Liver (tissue), 9 donors: ENCODE results near the gene CCR6. TPM values are rescaled to one million over a fixed set of nuclear protein-coding genes. Genes with fewer than 3 reads are reported as not detected.

Experiments used
- DNase-seq: peaks from one replicate; pipeline ENCODE4 v3.0.0-alpha.2; 2017; ENCODE audit warnings: low spot score
- H3K27ac ChIP-seq, 2 donors: one replicate each; pipeline ENCODE4 v1.7.0; 2013; ENCODE audit warnings: inconsistent platforms in 2 of 2, low read length in 2 of 2, control low read depth in 1 of 2, low read depth in 1 of 2, mild to moderate bottlenecking in 1 of 2
- H3K27me3 ChIP-seq, 4 donors: one replicate each; pipeline versions ENCODE4 v1.6.1 to v1.7.0; 2013; ENCODE audit warnings: low read length in 3 of 4, inconsistent platforms in 1 of 4, mild to moderate bottlenecking in 1 of 4, moderate library complexity in 1 of 4; ENCODE audit not compliant: control insufficient read depth in 4 of 4, insufficient read depth in 4 of 4
- H3K36me3 ChIP-seq, 4 donors: one replicate each; pipeline versions ENCODE4 v1.6.1 to v1.7.0; 2013; ENCODE audit warnings: low read length in 3 of 4, mild to moderate bottlenecking in 3 of 4, low read depth in 1 of 4, moderate library complexity in 1 of 4; ENCODE audit not compliant: control insufficient read depth in 4 of 4, insufficient read depth in 3 of 4
- H3K4me1 ChIP-seq, 4 donors: one replicate each; pipeline versions ENCODE4 v1.6.1 to v1.7.0; 2013; ENCODE audit warnings: low read length in 3 of 4, mild to moderate bottlenecking in 3 of 4, moderate library complexity in 1 of 4; ENCODE audit not compliant: control insufficient read depth in 4 of 4, insufficient read depth in 4 of 4
- H3K4me3 ChIP-seq, 3 donors: one replicate each; pipeline versions ENCODE4 v1.6.1 to v1.7.0; 2013; ENCODE audit warnings: low read length in 3 of 3, control low read depth in 1 of 3, low read depth in 1 of 3, mild to moderate bottlenecking in 1 of 3
- H3K9ac ChIP-seq, 2 donors: one replicate each; pipeline ENCODE4 v1.7.0; 2013; ENCODE audit warnings: low read length in 2 of 2, mild to moderate bottlenecking in 2 of 2, moderate library complexity in 2 of 2, control low read depth in 1 of 2, low read depth in 1 of 2
- H3K9me3 ChIP-seq, 4 donors: one replicate each; pipeline versions ENCODE4 v1.6.1 to v1.7.0; 2013; ENCODE audit warnings: low read length in 3 of 4; ENCODE audit not compliant: control insufficient read depth in 4 of 4
- ATF3 ChIP-seq: IDR thresholded peaks from 2 replicates; pipeline ENCODE4 v1.6.1; 2016; ENCODE audit warnings: antibody characterized with exemption
- CTCF ChIP-seq: fragments of 150-350 bp; IDR thresholded peaks from 2 replicates; pipeline ENCODE4 v1.5.1; 2017; ENCODE audit warnings: improper control_type of control experiment, low read depth, low read length; ENCODE audit not compliant: missing input control
- EGR1 ChIP-seq, 2 donors: IDR thresholded peaks; 2 replicates each; pipeline ENCODE4 v1.6.1; 2016 to 2018; ENCODE audit warnings: antibody characterized with exemption in 2 of 2, low read depth in 2 of 2
- FOXA1 ChIP-seq: IDR thresholded peaks from 2 replicates; pipeline ENCODE4 v1.6.1; 2016; ENCODE audit warnings: antibody characterized with exemption
- FOXA2 ChIP-seq: IDR thresholded peaks from 2 replicates; pipeline ENCODE4 v1.6.1; 2016; ENCODE audit warnings: antibody characterized with exemption
- GABPA ChIP-seq, 2 donors: IDR thresholded peaks in 1 of 2; conservative IDR thresholded peaks in 1 of 2; 2 replicates each; pipeline ENCODE4 v1.6.1; 2016; ENCODE audit warnings: antibody characterized with exemption in 2 of 2, mild to moderate bottlenecking in 1 of 2, moderate library complexity in 1 of 2
- HNF4G ChIP-seq: IDR thresholded peaks from 2 replicates; pipeline ENCODE4 v1.6.1; 2016; ENCODE audit warnings: antibody characterized with exemption
- JUND ChIP-seq, 2 donors: IDR thresholded peaks; 2 replicates each; pipeline ENCODE4 v1.6.1; 2016; ENCODE audit warnings: antibody characterized with exemption in 2 of 2
- NR2F2 ChIP-seq: IDR thresholded peaks from 2 replicates; pipeline ENCODE4 v1.6.1; 2016; ENCODE audit warnings: antibody characterized with exemption
- RAD21 ChIP-seq, 2 donors: IDR thresholded peaks; 2 replicates each; pipeline ENCODE4 v1.6.1; 2016; ENCODE audit warnings: antibody characterized with exemption in 2 of 2, mild to moderate bottlenecking in 2 of 2
- REST ChIP-seq: IDR thresholded peaks from 2 replicates; pipeline ENCODE4 v1.6.1; 2016; ENCODE audit warnings: antibody characterized with exemption, mild to moderate bottlenecking
- SP1 ChIP-seq: IDR thresholded peaks from 2 replicates; pipeline ENCODE4 v1.6.1; 2018; ENCODE audit warnings: antibody characterized with exemption, mild to moderate bottlenecking
- WGBS: extraction: QIAGEN DNeasy Blood & Tissue Kit; methylation state at CpG from one replicate; pipeline ENCODE4 v1.1.7; 2013; 5-methylcytosine and 5-hydroxymethylcytosine counted together
- polyA plus RNA-seq, 2 donors: library from polyadenylated mRNA; stranded (reverse) in 1 of 2; unstranded in 1 of 2; fragments of 200-250 nt in 1 of 2; fragments of >200 nt in 1 of 2; fragmentation: Nextera tagmentation in 1 of 2; extraction: Ambion mirVana in 1 of 2; gene quantifications; one replicate each; pipeline versions ENCODE4 v1.2.1 to v1.2.3, GENCODE V29; 2013 to 2015
- total RNA-seq, 2 donors: library from RNA; depleted of rRNA; stranded (reverse); fragments of >200 nt; gene quantifications; one replicate each; pipeline ENCODE4 v1.2.3, GENCODE V29; 2014
- TF ChIP-seq, protein P1 (sequence below): IDR thresholded peaks from 2 replicates; pipeline ENCODE4 v1.6.1; 2016; ENCODE audit warnings: antibody characterized with exemption
- TF ChIP-seq, protein P2 (sequence below): IDR thresholded peaks from 2 replicates; pipeline ENCODE4 v1.6.1; 2016; ENCODE audit warnings: antibody characterized with exemption
- donor health status: healthy.
- donor health status: healthy.
- donor health status: healthy.
- donor health status: healthy.
- donor health status: healthy.

The CCR6 gene
- total and polyA plus RNA-seq, 4 donors, result 0.02 to 8.4 TPM; not detected in 2

DNA sequence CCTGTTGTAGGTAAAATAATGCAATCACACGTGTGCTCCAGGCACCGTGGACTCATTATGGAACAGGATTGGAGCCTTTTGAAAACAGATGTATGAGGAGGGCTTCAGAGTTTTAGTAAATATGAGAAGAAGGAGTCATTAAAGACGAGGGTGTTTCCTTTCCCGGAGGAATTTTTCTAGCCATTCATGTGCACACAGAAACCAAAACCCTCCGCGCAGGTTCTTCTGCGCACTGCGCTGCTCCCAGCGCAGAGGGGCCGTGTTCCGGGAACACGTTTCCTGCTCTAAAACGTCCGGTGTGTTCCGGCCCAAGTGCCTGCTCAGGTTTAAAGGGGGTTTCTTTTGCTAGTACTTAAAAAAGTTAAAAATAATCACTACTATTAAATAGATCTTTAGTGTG is 23.2 kb downstream of the CCR6 start (continued):
- TF ChIP-seq, protein P1, sequence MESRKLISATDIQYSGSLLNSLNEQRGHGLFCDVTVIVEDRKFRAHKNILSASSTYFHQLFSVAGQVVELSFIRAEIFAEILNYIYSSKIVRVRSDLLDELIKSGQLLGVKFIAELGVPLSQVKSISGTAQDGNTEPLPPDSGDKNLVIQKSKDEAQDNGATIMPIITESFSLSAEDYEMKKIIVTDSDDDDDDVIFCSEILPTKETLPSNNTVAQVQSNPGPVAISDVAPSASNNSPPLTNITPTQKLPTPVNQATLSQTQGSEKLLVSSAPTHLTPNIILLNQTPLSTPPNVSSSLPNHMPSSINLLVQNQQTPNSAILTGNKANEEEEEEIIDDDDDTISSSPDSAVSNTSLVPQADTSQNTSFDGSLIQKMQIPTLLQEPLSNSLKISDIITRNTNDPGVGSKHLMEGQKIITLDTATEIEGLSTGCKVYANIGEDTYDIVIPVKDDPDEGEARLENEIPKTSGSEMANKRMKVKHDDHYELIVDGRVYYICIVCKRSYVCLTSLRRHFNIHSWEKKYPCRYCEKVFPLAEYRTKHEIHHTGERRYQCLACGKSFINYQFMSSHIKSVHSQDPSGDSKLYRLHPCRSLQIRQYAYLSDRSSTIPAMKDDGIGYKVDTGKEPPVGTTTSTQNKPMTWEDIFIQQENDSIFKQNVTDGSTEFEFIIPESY, result no peak
- TF ChIP-seq RAD21 (IDR thresholded peaks at IDR 0.05) (no peak), FOXA2 (no peak)

DNA sequence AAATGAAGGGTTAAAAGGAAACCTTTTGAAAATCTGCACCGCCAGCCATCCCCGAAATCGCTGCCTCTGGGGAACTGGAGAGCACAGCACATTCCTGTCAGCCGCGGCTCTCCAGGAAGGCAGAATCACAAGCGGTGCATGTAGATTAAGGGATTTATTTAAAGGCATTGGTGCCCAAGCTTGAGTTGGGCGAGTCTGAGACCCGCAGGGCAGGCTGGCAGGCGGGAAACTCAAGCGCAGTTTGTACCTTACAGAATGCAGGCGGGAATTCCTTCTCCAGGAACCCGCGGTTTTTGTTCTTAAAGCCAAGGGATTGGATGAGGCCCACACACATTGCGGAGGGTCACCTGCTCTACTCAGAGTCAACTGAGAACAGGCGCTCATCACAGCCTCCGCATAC is 24.1 kb downstream of the CCR6 start:
- DNase-seq, result no peak
- Histone ChIP-seq H3K27ac (no peak overlapping the region), H3K9ac (no peak overlapping the region), H3K36me3 (no peaks in the 10 kb centered on the region), H3K4me3 (no peak overlapping the region), H3K9me3 (no peaks in the 10 kb centered on the region), H3K27me3 (no peaks in the 10 kb centered on the region), H3K4me1 (no peaks in the 10 kb centered on the region)
- TF ChIP-seq RAD21 (IDR thresholded peaks at IDR 0.05) (no peak), GABPA (IDR thresholded peaks at IDR 0.05 in 1 of 2, conservative IDR thresholded peaks at IDR 0.05 in 1 of 2) (no peak), ATF3 (no peak), NR2F2 (no peak), FOXA1 (no peak)
- TF ChIP-seq, protein P1, result no peak
- TF ChIP-seq, protein P2, sequence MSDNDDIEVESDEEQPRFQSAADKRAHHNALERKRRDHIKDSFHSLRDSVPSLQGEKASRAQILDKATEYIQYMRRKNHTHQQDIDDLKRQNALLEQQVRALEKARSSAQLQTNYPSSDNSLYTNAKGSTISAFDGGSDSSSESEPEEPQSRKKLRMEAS, result no peak
- 64% methylated on average over 16 of the region's 16 CpGs for WGBS

- TF ChIP-seq ATF3 (no peak), JUND (IDR thresholded peaks at IDR 0.05) (no peak), NR2F2 (no peak), REST (no peak), HNF4G (no peak), RAD21 (IDR thresholded peaks at IDR 0.05) (no peak), CTCF (no peak), EGR1 (IDR thresholded peaks at IDR 0.05; ENCODE audit: low read depth in 2 of 2) (no peak), SP1 (no peak), GABPA (IDR thresholded peaks at IDR 0.05 in 1 of 2, conservative IDR thresholded peaks at IDR 0.05 in 1 of 2) (no peak)
- no peaks in the 10 kb centered on the region for H3K4me1 ChIP-seq
- no peaks in the 10 kb centered on the region for H3K9me3 ChIP-seq
- no peak overlapping the region for H3K27ac ChIP-seq
- no peaks in the 10 kb centered on the region for H3K27me3 ChIP-seq
- H3K9ac ChIP-seq, result no peak overlapping the region
- no peak overlapping the region for H3K4me3 ChIP-seq
- no peak for DNase-seq
- H3K36me3 ChIP-seq, result no peaks in the 10 kb centered on the region
Measured at GRCh38 chr6:167148021-167148420, 25.1 kb downstream of the CCR6 start.
